Right lobe of liver (tissue), 6 donors: Measurements from ENCODE around the gene ELF1. TPM values are rescaled to one million over a fixed set of nuclear protein-coding genes. Genes with fewer than 3 reads are reported as not detected.
A peak's percentile ranks its signal among the peaks of the same experiment; 100 is the strongest.

ENCODE experiments used
- ATAC-seq, 4 donors: fragments of 200-7000 bp; cut with Tn5 transposase; one replicate each; pipeline ENCODE4 v1.9.1; 2020; ENCODE audit warnings: mild to moderate bottlenecking in 4 of 4, moderate library complexity in 4 of 4
- DNase-seq, 3 donors: peaks; one replicate each; pipeline ENCODE4 v3.0.0-alpha.2; 2020
- H3K27ac ChIP-seq, 3 donors: fragments of 200-600 bp; one replicate each; pipeline ENCODE4 v1.8.0; 2022
- H3K27me3 ChIP-seq, 2 donors: fragments of 200-600 bp; one replicate each; pipeline ENCODE4 v1.8.0; 2022
- H3K36me3 ChIP-seq, 4 donors: fragments of 200-600 bp; sonication (generic) in 1 of 4; one replicate each; pipeline versions ENCODE4 v1.5.1 to v1.8.0; 2017 to 2022; ENCODE audit warnings: control low read depth in 1 of 4
- H3K4me1 ChIP-seq, 4 donors: fragments of 200-600 bp; sonication (generic) in 1 of 4; one replicate each; pipeline versions ENCODE4 v1.5.1 to v1.8.0; 2017 to 2022; ENCODE audit warnings: control low read depth in 1 of 4
- H3K4me3 ChIP-seq, 3 donors: fragments of 200-600 bp; one replicate each; pipeline ENCODE4 v1.8.0; 2022
- H3K9me3 ChIP-seq, 4 donors: fragments of 200-600 bp; sonication (generic) in 1 of 4; one replicate each; pipeline versions ENCODE4 v1.5.1 to v1.8.0; 2017 to 2022; ENCODE audit warnings: control low read depth in 1 of 4
- CTCF ChIP-seq, 4 donors: fragments of 200-600 bp in 3 of 4; fragments of 450-650 bp in 1 of 4; IDR thresholded peaks; one replicate each; pipeline versions ENCODE4 v1.5.1 to v1.8.0; 2016 to 2022; ENCODE audit warnings: antibody characterized with exemption in 4 of 4, mild to moderate bottlenecking in 2 of 4
- POLR2A ChIP-seq: fragments of 450-650 bp; IDR thresholded peaks from one replicate; pipeline ENCODE4 v1.6.1; 2017; ENCODE audit warnings: antibody characterized with exemption, mild to moderate bottlenecking
- whole genome bisulfite sequencing: methylation state at CpG from one replicate; pipeline ENCODE4 v1.1.6; 2018; ENCODE audit warnings: low coverage, low lambda C conversion rate; ENCODE audit not compliant: insufficient coverage; ENCODE audit errors: missing lambda C conversion rate; 5-methylcytosine and 5-hydroxymethylcytosine counted together
- intact Hi-C, 2 donors: fragments of 100-400 bp; cut with DNase I; formaldehyde crosslinking; loops; one replicate each; pipeline versions ENCODE4 v1.11.2 to v1.14.1; 2022
- total RNA-seq, 6 experiments: library from RNA; depleted of rRNA in 2 of 6; stranded (reverse); fragments of >200 nt in 2 of 6; fragmentation: NEBNext Ultra II Directional in 3 of 6; extraction: Animal tissue kit (Norgen Biotek cat#: 25700) in 3 of 6; gene quantifications; one replicate each; pipeline versions ENCODE4 v1.1.0 to v1.2.4, GENCODE V29; 2016 to 2023
- donor health status: DM: no; HTN: yes; CAD: no.
- donor health status: DM: no; HTN: no; CAD: no.
- donor health status: DM: no; HTN: no; CAD: no.
- donor health status: DM: no; HTN: yes; CAD: no.
- donor health status: DM: no; HTN: yes; CAD: no.

Gene ELF1
- total RNA-seq, 6 experiments from 2014 or later: 24.1 to 35.4 (median 31.0) TPM

- H3K4me1 ChIP-seq: peaks cover 0 to 43% (median 8%) of the 10 kb centered on the region in 4 donors
- 91% methylated on average over 2 of the region's 2 CpGs for WGBS
- intact Hi-C loops: no loop called here
These were observed 31.4 kb downstream of the ELF1 start for GRCh38 chr13:40987606-40988280.

GRCh38 chr13:40986101-40986856 is 32.8 kb downstream of the ELF1 start:
- DNase-seq: no peak
- ATAC-seq: peak; percentile 74 to 80 (median 76)
- 14% methylated on average over 5 of the region's 5 CpGs for WGBS
- Histone ChIP-seq H3K4me3 (no peak overlapping the region), H3K9me3 (no peaks in the 10 kb centered on the region), H3K27me3 (no peaks in the 10 kb centered on the region), H3K27ac (peak overlapping the region; percentile 65 to 87 (median 67)), H3K36me3 (no peaks in the 10 kb centered on the region), H3K4me1 (peaks cover 0 to 46% (median 8%) of the 10 kb centered on the region in 4 donors)
- TF ChIP-seq POLR2A (no peak), CTCF (IDR thresholded peaks at IDR 0.05) (no peak)
- intact Hi-C loops: no loop called here

More at GRCh38 chr13:40987606-40988280, 31.4 kb downstream of the ELF1 start:
- Histone ChIP-seq H3K4me3 (no peak overlapping the region), H3K27ac (no peak overlapping the region), H3K9me3 (no peaks in the 10 kb centered on the region), H3K27me3 (no peaks in the 10 kb centered on the region), H3K36me3 (no peaks in the 10 kb centered on the region)
- TF ChIP-seq CTCF (IDR thresholded peaks at IDR 0.05) (no peak), POLR2A (no peak)
- no peak for ATAC-seq
- no peak for DNase-seq

GRCh38 chr13:40985381-40986100 is 33.6 kb downstream of the ELF1 start:
- WGBS: 13% methylated on average over 5 of the region's 5 CpGs
- intact Hi-C loops: no loop called here
- ATAC-seq (no peak), DNase-seq (no peak)
- peaks cover 0 to 46% (median 8%) of the 10 kb centered on the region in 4 donors for H3K4me1 ChIP-seq
- H3K9me3 ChIP-seq: no peaks in the 10 kb centered on the region
- peak overlapping the region; percentile 65 to 87 (median 67) for H3K27ac ChIP-seq
- no peaks in the 10 kb centered on the region for H3K36me3 ChIP-seq
- H3K27me3 ChIP-seq: no peaks in the 10 kb centered on the region
- peak overlapping the region in 2 of 3 donors; percentile 7 to 40 for H3K4me3 ChIP-seq
- TF ChIP-seq CTCF (IDR thresholded peaks at IDR 0.05): no peak
- no peak for TF ChIP-seq POLR2A

GRCh38 chr13:40984668-40985366 is 34.3 kb downstream of the ELF1 start:
- no peak for TF ChIP-seq POLR2A
- TF ChIP-seq CTCF (IDR thresholded peaks at IDR 0.05): no peak
- no peaks in the 10 kb centered on the region for H3K27me3 ChIP-seq
- 0% methylated on average over 3 of the region's 3 CpGs for WGBS
- ATAC-seq (peak; percentile 73 to 77 (median 74)), DNase-seq (no peak)
- H3K9me3 ChIP-seq: no peaks in the 10 kb centered on the region
- intact Hi-C loops: no loop called here
- H3K36me3 ChIP-seq: no peaks in the 10 kb centered on the region
- peak overlapping the region; percentile 7 to 40 (median 29) for H3K4me3 ChIP-seq
- peaks cover 0 to 46% (median 8%) of the 10 kb centered on the region in 4 donors for H3K4me1 ChIP-seq
- peak overlapping the region; percentile 65 to 87 (median 67) for H3K27ac ChIP-seq
